Fibroblast of the aortic adventitia (primary cell): ENCODE results near the gene MOG. TPM values are rescaled to one million over a fixed set of nuclear protein-coding genes. Genes with fewer than 3 reads are reported as not detected.

Source experiments
- DNase-seq: peaks from one replicate; pipeline ENCODE4 v3.0.0-alpha.2; 2010; ENCODE audit warnings: low read depth
- H3K4me3 ChIP-seq: 2 replicates; pipeline ENCODE4 v1.5.1; 2011; ENCODE audit warnings: low read depth, mild to moderate bottlenecking, control low read depth, low read length, moderate library complexity
- total RNA-seq: library from RNA; depleted of rRNA; stranded (reverse); fragments of >200 nt; gene quantifications from 2 replicates; pipeline ENCODE4 v1.2.3, GENCODE V29; 2012; ENCODE audit warnings: low replicate concordance
- TF ChIP-seq, protein P1 (sequence below): IDR thresholded peaks from 2 replicates; pipeline ENCODE4 v1.5.1; 2011; ENCODE audit warnings: mild to moderate bottlenecking, low read length, control low read depth, inconsistent platforms; ENCODE audit not compliant: insufficient read depth

MOG gene
- total RNA-seq, 1 donor, result not detected

GRCh38 chr6:29629571-29629970, 27.3 kb upstream of the MOG start:
- H3K4me3 ChIP-seq, result no peak overlapping the region
- DNase-seq, result no peak
- TF ChIP-seq, protein P1, sequence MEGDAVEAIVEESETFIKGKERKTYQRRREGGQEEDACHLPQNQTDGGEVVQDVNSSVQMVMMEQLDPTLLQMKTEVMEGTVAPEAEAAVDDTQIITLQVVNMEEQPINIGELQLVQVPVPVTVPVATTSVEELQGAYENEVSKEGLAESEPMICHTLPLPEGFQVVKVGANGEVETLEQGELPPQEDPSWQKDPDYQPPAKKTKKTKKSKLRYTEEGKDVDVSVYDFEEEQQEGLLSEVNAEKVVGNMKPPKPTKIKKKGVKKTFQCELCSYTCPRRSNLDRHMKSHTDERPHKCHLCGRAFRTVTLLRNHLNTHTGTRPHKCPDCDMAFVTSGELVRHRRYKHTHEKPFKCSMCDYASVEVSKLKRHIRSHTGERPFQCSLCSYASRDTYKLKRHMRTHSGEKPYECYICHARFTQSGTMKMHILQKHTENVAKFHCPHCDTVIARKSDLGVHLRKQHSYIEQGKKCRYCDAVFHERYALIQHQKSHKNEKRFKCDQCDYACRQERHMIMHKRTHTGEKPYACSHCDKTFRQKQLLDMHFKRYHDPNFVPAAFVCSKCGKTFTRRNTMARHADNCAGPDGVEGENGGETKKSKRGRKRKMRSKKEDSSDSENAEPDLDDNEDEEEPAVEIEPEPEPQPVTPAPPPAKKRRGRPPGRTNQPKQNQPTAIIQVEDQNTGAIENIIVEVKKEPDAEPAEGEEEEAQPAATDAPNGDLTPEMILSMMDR, result no peak

GRCh38 chr6:29630315-29630714, 26.6 kb upstream of the MOG start:
- no peak overlapping the region for H3K4me3 ChIP-seq
- TF ChIP-seq, protein P1, result no peak
- no peak for DNase-seq

DNA sequence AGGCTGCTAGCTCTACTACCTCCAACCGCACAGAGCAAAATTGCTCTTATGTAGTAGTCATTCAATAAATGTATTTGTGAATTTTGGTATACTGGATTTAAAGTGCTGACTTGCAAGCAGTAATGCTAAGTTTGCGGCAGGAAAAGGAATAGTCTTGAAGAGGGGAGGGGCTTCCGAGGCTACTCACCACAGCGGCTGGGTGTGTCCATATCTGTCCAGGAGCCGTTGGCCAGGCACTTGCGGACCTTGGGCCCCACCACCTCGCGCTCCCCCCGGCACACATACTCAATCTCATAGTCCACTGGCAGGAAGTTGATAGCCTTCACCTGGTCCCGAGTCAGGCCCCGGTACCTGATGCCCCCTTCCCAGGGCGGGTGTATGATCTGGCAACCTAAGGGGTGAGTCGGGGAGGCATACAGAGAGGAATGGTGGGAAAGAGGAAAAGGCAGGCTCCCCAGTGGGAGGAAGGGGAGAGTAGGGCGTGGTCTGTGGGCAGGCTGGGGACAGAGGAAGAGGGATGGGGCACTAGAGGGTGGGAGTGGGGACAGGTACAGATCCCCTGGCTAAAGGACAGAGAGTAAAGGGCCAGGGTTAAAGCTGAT, 25.6 kb upstream of the MOG start:
- TF ChIP-seq, protein P1, result no peak
- DNase-seq, result no peak
- H3K4me3 ChIP-seq, result peak overlapping the region; percentile 78

DNA sequence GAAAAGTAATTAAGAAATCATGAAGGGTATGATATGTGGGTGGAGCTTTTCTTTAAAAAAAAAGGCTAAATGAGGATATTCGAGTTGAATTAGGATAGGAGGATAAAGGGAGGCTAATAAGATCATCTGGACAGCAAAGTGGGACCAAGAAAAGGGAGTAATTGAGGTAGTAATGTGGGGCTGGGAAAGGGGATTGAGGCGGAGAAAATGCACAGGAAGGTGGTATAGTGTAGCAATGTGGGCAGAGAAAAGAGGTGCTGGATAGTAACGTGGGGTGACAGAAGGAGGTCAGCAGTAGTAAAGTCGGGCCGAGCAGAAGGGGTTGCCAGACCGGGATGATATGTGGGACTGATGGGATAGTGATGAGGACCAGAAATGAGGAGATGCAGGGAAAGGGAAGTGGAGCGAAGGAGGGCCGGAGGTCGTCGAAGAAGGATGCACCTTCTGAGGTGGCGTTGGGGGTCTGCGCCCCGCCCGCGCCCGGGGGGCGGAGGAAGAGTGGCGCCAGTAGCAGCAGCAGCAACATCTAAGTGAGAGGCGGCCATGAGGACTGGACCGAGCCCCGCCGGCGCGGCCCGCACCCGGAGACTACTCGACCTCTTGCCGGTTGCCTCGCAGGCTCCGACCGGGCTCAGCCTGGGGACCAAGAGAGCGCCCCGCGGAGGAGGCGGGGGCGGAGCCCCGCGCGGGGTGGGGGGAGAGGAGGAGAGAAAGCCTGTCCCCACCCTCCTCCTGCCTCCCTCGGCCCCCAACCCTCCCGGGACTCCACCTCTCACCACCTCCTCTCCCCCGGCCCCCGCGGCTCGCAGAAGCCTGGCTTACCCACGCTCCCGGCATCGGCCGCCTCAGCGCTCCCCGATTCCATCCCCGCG, 24.8 kb upstream of the MOG start:
- peak; percentile 54 for DNase-seq
- H3K4me3 ChIP-seq, result peak overlapping the region; percentile 78
- TF ChIP-seq, protein P1, result no peak

DNA sequence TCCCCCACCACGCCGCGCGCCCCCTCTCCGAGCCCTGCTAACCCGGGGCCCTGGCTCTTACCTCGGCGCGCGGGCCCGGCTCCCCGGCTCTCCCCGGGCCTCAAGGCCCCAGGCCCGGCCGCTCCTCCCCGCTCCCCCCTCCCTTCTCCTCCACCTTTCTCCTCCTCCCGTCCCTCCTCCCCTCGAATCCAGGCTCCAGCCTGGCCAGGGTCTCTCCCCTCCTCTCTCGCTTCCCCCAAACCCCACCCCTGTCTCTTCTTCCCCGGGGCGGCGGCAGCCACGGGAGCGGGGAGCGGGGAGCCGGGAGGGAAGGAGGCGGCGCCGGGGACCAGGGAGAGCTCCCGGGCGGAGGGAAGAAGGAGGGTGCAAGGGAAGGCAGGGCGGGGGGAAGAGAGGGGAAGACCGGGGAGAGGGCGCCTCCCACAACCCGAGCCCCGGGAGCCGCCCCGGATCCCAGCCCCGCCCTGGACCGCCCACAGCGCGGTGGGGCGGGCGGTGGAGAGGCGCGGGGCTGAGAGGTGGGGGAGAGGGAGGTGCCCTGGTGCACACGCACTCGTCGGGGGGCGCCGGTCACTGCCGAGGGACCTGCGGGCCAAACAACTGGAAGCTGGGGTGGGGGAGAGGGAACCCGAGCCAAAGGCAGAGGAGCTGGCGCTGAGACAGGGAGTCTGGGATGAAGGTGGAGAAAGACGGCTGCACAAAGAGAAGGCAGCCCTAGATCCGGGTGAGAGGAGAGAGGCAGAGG, 23.9 kb upstream of the MOG start, which contains the start of gene GABBR1:
Gene GABBR1, minus strand, starts transcription at position 395 of the 745 bp plus-strand sequence. CDS start 798 bp downstream, outside the sequence.
- TF ChIP-seq, protein P1, result no peak

DNA sequence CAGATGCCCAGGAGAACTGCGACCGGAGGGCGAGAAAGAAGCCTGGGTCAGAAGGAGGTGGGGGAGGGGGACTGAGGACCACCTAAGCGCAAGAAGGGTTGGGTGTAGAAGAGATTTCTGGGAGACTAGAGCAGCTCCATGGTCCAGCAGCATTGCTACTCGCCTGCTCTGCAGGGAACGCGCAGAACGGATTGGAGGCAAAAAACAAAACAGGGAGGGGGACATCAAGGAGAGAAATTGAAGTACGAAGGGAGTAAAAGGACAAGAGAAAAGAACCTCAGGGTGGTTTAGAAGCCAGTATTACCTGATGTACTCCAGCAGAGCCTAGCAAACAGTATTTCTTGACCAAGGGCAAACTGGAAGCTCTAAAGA, 23.4 kb upstream of the MOG start:
- TF ChIP-seq, protein P1, result no peak
- peak overlapping the region; percentile 78 for H3K4me3 ChIP-seq
- DNase-seq, result no peak

More for the DNA sequence above, 23.9 kb upstream of the MOG start, which contains the start of gene GABBR1:
- DNase-seq, result peak; percentile 79
- peak within 1 kb of the TSS; percentile 78 for H3K4me3 ChIP-seq
